Measurements from ENCODE around the gene CORO6.

The CORO6 gene

GRCh38 chr17:29596811-29597210 lies 25.9 kb downstream of the CORO6 start:
- Histone ChIP-seq H3K4me3 (ENCODE audit: low read length in 2 of 2) (no peak overlapping the region), H3K23ac (ENCODE audit: low read depth, low read length, poor library complexity) (peak overlapping the region; percentile 46)
- no peak for DNase-seq (ENCODE audit: low spot score)

GRCh38 chr17:29595943-29596774 lies 26.6 kb downstream of the CORO6 start:
- Histone ChIP-seq H3K9me3 (replicated peaks in 1 of 2; ENCODE audit: control insufficient read depth in 2 of 2, insufficient read depth in 1 of 2, low read depth in 1 of 2, low read length in 2 of 2) (no peaks in the 10 kb centered on the region), H2BK120ac (ENCODE audit: low read depth, low read length) (no peak overlapping the region), H3K79me1 (ENCODE audit: low read depth, low read length) (peaks cover 11% of the 10 kb centered on the region), H3K23ac (ENCODE audit: low read depth, low read length, poor library complexity) (peak overlapping the region; percentile 46), H3K14ac (ENCODE audit: low read length) (no peak overlapping the region), H2BK15ac (ENCODE audit: low read length) (peak overlapping the region; percentile 91), H3K4me1 (ENCODE audit: control insufficient read depth in 2 of 2, insufficient read depth in 1 of 2, low read depth in 1 of 2, low read length in 2 of 2) (peaks cover 41 to 47% of the 10 kb centered on the region in 2 donors), H3K4ac (ENCODE audit: low read length) (no peak overlapping the region), H3K36me3 (replicated peaks in 1 of 2; ENCODE audit: control insufficient read depth in 2 of 2, insufficient read depth in 2 of 2, low read length in 2 of 2) (no peaks in the 10 kb centered on the region), H3K27ac (replicated peaks; ENCODE audit: low read length) (no peak overlapping the region), H2AK5ac (ENCODE audit: low read depth, low read length) (peak overlapping the region; percentile 58), H2AFZ (ENCODE audit: low read length) (no peak overlapping the region), H4K91ac (ENCODE audit: low read depth, low read length, poor library complexity) (peak overlapping the region; percentile 33), H3K4me3 (ENCODE audit: low read length in 2 of 2) (no peak overlapping the region), H2BK5ac (ENCODE audit: low read length) (no peak overlapping the region), H4K8ac (ENCODE audit: low read depth, low read length) (no peak overlapping the region), H3K4me2 (ENCODE audit: insufficient read depth, low read length, poor library complexity, severe bottlenecking) (no peak overlapping the region), H3K9ac (ENCODE audit: low read depth, low read length, poor library complexity) (no peak overlapping the region), H3K18ac (ENCODE audit: low read length) (peak overlapping the region; percentile 73), H2BK12ac (ENCODE audit: low read length) (no peak overlapping the region), H3K27me3 (ENCODE audit: control insufficient read depth in 3 of 3, insufficient read depth in 3 of 3, low read depth in 1 of 3, low read length in 3 of 3) (no peaks in the 10 kb centered on the region)
- WGBS, 2 donors (ENCODE audit: extremely low coverage in 2 of 2, insufficient read length in 2 of 2, insufficient replicate concordance in 1 of 2): no CpG with 5 or more reads among the region's 12 CpGs
- no peak for DNase-seq (ENCODE audit: low spot score)

More at GRCh38 chr17:29596811-29597210, 25.9 kb downstream of the CORO6 start:
- Histone ChIP-seq H3K14ac (ENCODE audit: low read length) (peak overlapping the region; percentile 58), H3K9me3 (replicated peaks in 1 of 2; ENCODE audit: control insufficient read depth in 2 of 2, insufficient read depth in 1 of 2, low read depth in 1 of 2, low read length in 2 of 2) (no peaks in the 10 kb centered on the region), H3K18ac (ENCODE audit: low read length) (peak overlapping the region; percentile 96), H4K8ac (ENCODE audit: low read depth, low read length) (no peak overlapping the region), H3K27me3 (ENCODE audit: control insufficient read depth in 3 of 3, insufficient read depth in 3 of 3, low read depth in 1 of 3, low read length in 3 of 3) (no peaks in the 10 kb centered on the region), H2BK15ac (ENCODE audit: low read length) (peak overlapping the region; percentile 91), H3K36me3 (replicated peaks in 1 of 2; ENCODE audit: control insufficient read depth in 2 of 2, insufficient read depth in 2 of 2, low read length in 2 of 2) (no peaks in the 10 kb centered on the region), H3K27ac (replicated peaks; ENCODE audit: low read length) (no peak overlapping the region), H3K79me1 (ENCODE audit: low read depth, low read length) (peaks cover 11% of the 10 kb centered on the region), H3K4me2 (ENCODE audit: insufficient read depth, low read length, poor library complexity, severe bottlenecking) (no peak overlapping the region), H3K9ac (ENCODE audit: low read depth, low read length, poor library complexity) (peak overlapping the region; percentile 64), H2BK12ac (ENCODE audit: low read length) (peak overlapping the region; percentile 98), H2AK5ac (ENCODE audit: low read depth, low read length) (peak overlapping the region; percentile 58), H2AFZ (ENCODE audit: low read length) (no peak overlapping the region), H2BK120ac (ENCODE audit: low read depth, low read length) (peak overlapping the region; percentile 42), H3K4me1 (ENCODE audit: control insufficient read depth in 2 of 2, insufficient read depth in 1 of 2, low read depth in 1 of 2, low read length in 2 of 2) (peaks cover 36 to 44% of the 10 kb centered on the region in 2 donors), H2BK5ac (ENCODE audit: low read length) (peak overlapping the region; percentile 83), H4K91ac (ENCODE audit: low read depth, low read length, poor library complexity) (peak overlapping the region; percentile 77), H3K4ac (ENCODE audit: low read length) (peak overlapping the region; percentile 59)
- no CpG with 5 or more reads among the region's 9 CpGs for WGBS, 2 donors (ENCODE audit: extremely low coverage in 2 of 2, insufficient read length in 2 of 2, insufficient replicate concordance in 1 of 2)

DNA sequence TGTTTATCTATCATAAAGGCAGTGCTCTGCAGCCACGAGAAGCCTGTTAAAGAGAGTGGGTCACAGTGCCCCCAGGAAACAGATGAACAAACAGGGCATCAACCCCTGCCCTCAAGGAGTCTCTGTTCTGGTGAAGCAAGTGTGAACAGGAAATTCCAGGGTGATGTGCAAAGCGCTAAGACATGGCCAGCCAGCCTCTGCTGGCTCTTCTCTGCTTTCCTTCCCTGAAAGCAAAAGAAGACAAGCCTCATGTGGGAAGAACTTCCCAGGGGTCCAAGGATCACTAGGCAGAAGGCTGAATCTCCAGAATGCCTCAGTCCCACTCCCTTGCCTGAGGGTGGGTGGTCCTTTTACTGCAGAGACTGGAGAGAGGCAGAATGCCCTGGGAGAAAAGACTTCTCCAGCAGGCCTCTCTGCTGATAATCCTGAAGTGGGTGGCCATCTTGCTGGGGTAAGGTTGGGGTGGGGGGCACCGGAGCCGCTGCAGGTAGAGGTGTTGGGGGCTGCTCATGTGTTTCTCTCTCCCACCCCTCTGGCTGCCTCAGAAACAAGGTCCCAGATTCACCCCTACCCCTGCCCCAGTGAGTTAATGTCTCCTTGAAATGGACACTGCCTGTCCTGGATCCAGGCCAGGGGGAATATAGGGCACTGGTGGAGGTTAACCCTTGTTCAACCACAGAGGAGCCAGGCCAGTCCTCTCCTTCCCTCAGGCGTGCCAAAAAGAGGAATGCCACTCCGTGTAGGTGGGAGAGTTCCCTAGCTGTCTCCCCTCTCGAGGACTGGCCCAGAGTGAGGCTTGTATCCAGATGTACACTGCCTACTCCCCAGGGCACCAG lies 27.4 kb downstream of the CORO6 start:
- Histone ChIP-seq H3K79me1 (ENCODE audit: low read depth, low read length) (peaks cover 10% of the 10 kb centered on the region), H3K9ac (ENCODE audit: low read depth, low read length, poor library complexity) (no peak overlapping the region), H2BK15ac (ENCODE audit: low read length) (no peak overlapping the region), H3K23ac (ENCODE audit: low read depth, low read length, poor library complexity) (peak overlapping the region; percentile 5), H2AK5ac (ENCODE audit: low read depth, low read length) (peak overlapping the region; percentile 31), H4K8ac (ENCODE audit: low read depth, low read length) (no peak overlapping the region), H3K4me1 (ENCODE audit: control insufficient read depth in 2 of 2, insufficient read depth in 1 of 2, low read depth in 1 of 2, low read length in 2 of 2) (peaks cover 49 to 50% of the 10 kb centered on the region in 2 donors), H3K18ac (ENCODE audit: low read length) (no peak overlapping the region), H3K36me3 (replicated peaks in 1 of 2; ENCODE audit: control insufficient read depth in 2 of 2, insufficient read depth in 2 of 2, low read length in 2 of 2) (no peaks in the 10 kb centered on the region), H3K4me3 (ENCODE audit: low read length in 2 of 2) (no peak overlapping the region), H2BK5ac (ENCODE audit: low read length) (no peak overlapping the region), H2BK12ac (ENCODE audit: low read length) (no peak overlapping the region), H4K91ac (ENCODE audit: low read depth, low read length, poor library complexity) (no peak overlapping the region), H3K27ac (replicated peaks; ENCODE audit: low read length) (no peak overlapping the region), H3K4me2 (ENCODE audit: insufficient read depth, low read length, poor library complexity, severe bottlenecking) (no peak overlapping the region), H3K9me3 (replicated peaks in 1 of 2; ENCODE audit: control insufficient read depth in 2 of 2, insufficient read depth in 1 of 2, low read depth in 1 of 2, low read length in 2 of 2) (no peaks in the 10 kb centered on the region), H3K27me3 (ENCODE audit: control insufficient read depth in 3 of 3, insufficient read depth in 3 of 3, low read depth in 1 of 3, low read length in 3 of 3) (no peaks in the 10 kb centered on the region), H2BK120ac (ENCODE audit: low read depth, low read length) (no peak overlapping the region), H3K4ac (ENCODE audit: low read length) (no peak overlapping the region), H2AFZ (ENCODE audit: low read length) (no peak overlapping the region), H3K14ac (ENCODE audit: low read length) (no peak overlapping the region)
- WGBS, 2 donors (ENCODE audit: extremely low coverage in 2 of 2, insufficient read length in 2 of 2, insufficient replicate concordance in 1 of 2): no CpG with 5 or more reads among the region's 7 CpGs
- no peak for DNase-seq (ENCODE audit: low spot score)
